DMS53 (cell line): Measurements from ENCODE around the gene CCNG1.
"Not testable (repeated sequence)": the region's sequence is repeated elsewhere in the genome, so short reads cannot be mapped to it uniquely, and the experiment has no call there.

Source experiments
- DNase-seq: peaks from one replicate; lab custom pipeline; 2025; lab: John Stamatoyannopoulos, UW

The CCNG1 gene, protein sequence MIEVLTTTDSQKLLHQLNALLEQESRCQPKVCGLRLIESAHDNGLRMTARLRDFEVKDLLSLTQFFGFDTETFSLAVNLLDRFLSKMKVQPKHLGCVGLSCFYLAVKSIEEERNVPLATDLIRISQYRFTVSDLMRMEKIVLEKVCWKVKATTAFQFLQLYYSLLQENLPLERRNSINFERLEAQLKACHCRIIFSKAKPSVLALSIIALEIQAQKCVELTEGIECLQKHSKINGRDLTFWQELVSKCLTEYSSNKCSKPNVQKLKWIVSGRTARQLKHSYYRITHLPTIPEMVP

GRCh38 chr5:163437309-163438182 is at the start of gene CCNG1:
CCNG1 (plus strand) TSS chr5:163437595; CDS start chr5:163439257, 1,662 bp downstream.
- peak; percentile 98 for DNase-seq

GRCh38 chr5:163395792-163396191 is 41.6 kb upstream of the CCNG1 start:
- no peak for DNase-seq

- DNase-seq = not testable (repeated sequence)
Observed at GRCh38 chr5:163396818-163397340, 40.5 kb upstream of the CCNG1 start.

GRCh38 chr5:163397354-163397753 is 40.0 kb upstream of the CCNG1 start:
- no peak for DNase-seq

DNA sequence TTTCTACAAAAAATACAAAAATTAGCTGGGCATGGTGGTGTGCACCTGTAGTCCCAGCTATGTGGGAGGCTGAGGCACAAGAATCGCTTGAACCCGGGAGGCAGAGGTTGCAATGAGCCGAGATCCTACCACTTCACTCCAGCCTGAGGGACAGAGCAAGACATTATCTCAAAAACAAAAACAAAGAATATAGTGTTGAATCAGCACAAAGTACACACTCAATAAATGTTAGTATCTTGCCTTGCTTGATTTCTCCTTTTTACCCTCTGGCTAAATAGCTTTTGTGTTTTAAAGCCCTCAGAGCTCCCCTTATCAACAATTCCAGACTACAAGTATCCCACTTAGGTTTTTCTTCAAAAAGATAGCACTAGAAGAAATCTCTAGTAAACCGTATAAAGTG is 37.5 kb upstream of the CCNG1 start:
- no peak for DNase-seq

DNA sequence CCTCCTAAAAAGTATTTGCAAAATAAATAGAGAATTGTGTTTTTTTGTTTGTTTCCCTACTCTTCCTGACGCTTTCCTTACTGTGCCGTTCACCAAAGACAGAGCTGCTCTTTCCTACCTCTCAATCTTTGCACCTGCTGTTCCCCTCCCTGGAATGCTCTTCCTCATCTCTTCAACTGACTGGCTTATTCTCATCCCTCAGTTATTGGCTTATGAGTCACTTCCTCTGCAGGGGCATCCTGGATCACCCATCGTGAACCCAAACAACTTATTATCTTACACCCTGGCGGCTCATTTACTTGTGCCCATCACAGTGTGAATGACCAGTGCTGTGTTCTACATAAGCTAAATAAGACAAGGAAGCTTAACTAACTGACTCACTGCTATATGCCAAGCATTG is 36.1 kb upstream of the CCNG1 start:
- peak; percentile 47 for DNase-seq

- no peak for DNase-seq
Observed at GRCh38 chr5:163402007-163402406, 35.4 kb upstream of the CCNG1 start.

DNA sequence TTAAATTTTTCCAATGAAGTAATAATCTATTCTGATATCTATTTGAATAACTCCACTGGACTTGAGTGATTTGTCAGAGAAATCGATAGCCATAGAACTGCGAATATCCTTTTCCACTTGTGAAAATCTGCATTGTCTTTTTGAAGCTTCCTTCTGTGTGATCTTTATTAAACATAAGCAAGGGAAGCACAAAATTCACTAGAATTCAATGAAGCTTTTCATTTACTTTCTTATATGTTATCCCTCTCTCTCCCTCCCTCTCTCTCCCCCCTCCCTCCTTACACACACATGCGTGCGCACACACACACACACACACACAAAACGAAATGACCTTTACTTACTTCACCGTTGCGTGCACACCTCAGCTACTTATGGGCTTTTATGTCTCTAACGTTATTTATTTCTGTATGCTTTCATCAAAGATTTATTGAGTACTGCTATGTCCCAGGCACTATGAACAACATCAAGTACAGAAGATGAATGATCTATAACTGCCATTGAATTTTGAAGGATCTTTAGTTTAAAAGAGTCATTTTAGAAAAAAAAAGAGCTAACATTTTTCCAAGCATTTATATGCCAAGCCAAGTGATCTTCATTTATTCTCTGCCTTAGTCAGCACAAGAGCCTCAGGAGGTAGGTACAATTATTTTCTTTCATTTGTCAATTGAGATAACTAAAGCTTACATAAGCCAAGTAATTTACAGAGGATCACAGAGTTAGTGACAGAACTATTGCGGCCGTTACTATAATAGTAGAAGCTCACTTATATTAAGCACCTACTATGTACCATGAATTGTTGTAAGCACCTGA is 32.8 kb upstream of the CCNG1 start:
- DNase-seq = no peak

GRCh38 chr5:163407034-163407655 is 30.2 kb upstream of the CCNG1 start:
- no peak for DNase-seq

GRCh38 chr5:163408311-163408923 is 29.0 kb upstream of the CCNG1 start:
- DNase-seq = peak; percentile 73

DNA sequence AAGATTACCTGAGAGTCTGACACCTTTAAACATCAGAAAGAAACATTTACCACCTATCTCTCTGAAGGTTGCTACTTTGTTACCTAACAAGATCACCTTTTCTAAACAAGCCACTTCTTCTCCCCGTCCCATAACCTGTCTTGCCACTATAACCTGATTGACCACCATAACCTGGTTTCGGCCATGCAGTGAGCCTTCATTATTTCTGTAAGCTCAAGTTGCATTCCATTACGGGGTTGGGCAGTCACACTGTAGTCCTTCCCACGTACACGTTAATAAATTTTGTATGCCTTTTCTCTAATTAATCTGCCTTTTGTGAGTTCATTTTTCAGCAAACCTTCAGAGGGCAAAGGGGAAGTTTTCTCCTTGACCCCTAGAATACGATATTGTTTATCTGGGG is 28.0 kb upstream of the CCNG1 start:
- no peak for DNase-seq

DNA sequence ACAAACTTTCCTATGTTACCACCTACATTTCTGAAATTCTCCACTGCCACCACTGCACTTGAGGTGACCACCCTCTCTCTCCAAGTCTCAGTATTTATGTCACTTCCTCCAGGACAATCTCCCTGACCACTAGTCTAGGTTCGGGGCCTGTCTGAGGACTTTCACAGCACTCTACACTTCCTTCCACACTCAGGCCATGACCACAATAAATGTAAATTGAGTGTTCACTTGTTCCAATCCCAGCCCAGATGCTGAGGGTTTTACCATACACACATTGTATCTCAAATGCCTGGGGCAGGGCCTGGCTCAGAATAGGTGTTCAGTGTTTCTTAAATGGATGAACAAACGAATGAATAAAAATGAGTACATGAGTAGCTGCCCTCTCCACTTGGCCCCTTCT is 26.9 kb upstream of the CCNG1 start:
- no peak for DNase-seq

DNA sequence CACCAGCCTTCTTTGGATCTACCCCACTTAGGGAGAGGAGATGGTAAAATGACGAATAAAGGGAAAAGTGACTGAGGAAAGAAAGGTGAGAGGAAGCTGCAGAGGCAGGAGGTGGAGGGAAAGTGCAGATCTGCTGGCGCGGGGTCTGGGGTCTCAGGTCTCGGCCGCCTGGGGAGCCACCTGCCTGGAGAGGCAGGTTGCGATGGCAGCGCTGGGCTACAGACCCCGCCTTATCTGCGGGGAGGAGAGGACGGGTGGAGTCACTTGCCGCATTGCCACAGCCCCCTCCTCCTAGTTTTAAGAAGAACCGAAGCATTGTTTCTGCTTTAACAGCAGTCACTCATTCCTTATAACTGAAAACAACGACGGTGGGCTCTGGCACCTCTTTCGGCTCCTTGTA is 21.7 kb upstream of the CCNG1 start:
- DNase-seq = not testable (repeated sequence)

GRCh38 chr5:163424836-163425235 is 12.6 kb upstream of the CCNG1 start:
- no peak for DNase-seq

DNA sequence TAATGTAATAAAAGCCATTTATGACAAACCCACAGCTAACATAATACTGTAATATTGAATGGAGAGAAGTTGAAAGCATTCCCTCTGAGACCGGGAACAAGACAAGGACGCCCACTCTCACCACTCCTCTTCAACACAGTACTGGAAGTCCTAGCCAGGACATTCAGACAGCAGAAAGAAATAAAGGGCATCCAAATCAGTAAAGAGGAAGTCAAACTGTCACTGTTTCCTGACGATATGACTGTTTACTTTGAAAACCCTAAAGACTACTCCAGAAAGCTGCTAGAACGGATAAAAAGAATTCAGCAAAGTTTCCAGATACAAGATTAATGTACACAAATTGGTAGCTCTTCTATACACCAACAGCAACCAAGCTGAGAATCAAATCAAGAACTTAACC is 11.3 kb upstream of the CCNG1 start:
- not testable (repeated sequence) for DNase-seq

DNA sequence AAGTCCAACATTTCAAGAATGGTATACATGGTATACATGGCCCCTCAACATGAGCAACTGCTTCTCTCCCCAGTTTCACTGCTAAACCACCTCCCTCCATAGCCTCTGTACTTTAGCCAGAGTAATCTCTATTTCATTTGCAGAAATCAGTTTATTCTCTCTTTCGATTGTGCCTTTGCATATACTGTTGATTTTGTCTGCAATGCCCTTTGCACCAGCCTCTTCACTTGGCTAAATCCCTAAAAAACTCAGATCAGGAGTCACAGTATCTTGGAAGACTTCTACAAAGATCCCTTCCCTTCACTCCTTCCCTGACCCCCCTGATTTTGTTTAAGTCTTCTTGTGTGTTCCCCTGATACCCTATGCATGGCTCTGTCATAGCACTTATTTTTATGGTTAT is 4.9 kb upstream of the CCNG1 start:
- DNase-seq = no peak

- DNase-seq = no peak
Observed at GRCh38 chr5:163433271-163433670, 4.1 kb upstream of the CCNG1 start.

- DNase-seq = peak; percentile 51
Observed at GRCh38 chr5:163434401-163434866, 3.0 kb upstream of the CCNG1 start.

DNA sequence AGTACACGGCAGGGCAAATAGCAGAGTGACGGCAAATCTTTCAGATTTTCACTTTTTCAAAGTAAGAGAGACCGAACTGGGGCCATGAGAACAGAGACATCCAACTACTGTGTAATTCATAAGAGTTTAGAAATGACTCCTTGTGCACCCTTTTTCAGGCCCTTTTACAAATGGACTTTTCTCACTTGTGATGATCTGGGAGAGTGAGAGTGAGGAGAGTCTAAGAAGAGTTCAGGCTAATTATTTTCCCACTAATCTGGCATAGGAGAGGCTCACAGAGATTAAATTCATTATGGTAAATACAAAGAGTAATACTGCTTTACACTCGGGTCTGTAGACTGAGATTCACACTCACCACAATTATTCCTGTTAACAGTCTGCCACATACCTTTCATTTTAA is 880 bp upstream of the CCNG1 start:
- peak; percentile 30 for DNase-seq

GRCh38 chr5:163437011-163437308 is 435 bp upstream of the CCNG1 start:
- DNase-seq = no peak

GRCh38 chr5:163439092-163439425 is 1.7 kb downstream of the CCNG1 start:
- peak; percentile 30 for DNase-seq

DNA sequence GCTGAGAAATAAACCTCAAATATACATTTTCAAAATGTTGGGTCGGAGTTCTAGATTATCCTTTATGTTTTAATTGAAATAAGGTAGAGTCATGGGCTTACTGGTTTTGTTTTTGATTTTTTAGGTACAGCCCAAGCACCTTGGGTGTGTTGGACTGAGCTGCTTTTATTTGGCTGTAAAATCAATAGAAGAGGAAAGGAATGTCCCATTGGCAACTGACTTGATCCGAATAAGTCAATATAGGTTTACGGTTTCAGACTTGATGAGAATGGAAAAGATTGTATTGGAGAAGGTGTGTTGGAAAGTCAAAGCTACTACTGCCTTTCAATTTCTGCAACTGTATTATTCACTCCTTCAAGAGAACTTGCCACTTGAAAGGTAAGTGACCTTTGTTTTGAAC is 3.6 kb downstream of the CCNG1 start:
- DNase-seq = no peak
